Measurements from ENCODE around the gene KLHL2. TPM values are rescaled to one million over a fixed set of nuclear protein-coding genes. Genes with fewer than 3 reads are reported as not detected.

The KLHL2 gene
- total and polyA plus RNA-seq, 9 of the 15 experiments (the other 6 are each of a cell fraction or from before 2014, with no cell fraction given), result 2.5 to 11.3 (median 6.1) TPM

- TF ChIP-seq CTCF (IDR thresholded peaks at IDR 0.05 in 2 of 3, conservative IDR thresholded peaks at IDR 0.05 in 1 of 3; ENCODE audit: insufficient read depth in 2 of 3, low read depth in 1 of 3, low read length in 3 of 3), result peak in 2 of 3 experiments; percentile 24 to 25; a peak in 2 of 6 replicates
- 0 out of 2 replicates have a peak, but pooled peaks have one; percentile 17 for TF ChIP-seq BHLHE40 (IDR thresholded peaks at IDR 0.05; ENCODE audit: low read length)
- TF ChIP-seq SMAD1 (IDR thresholded peaks at IDR 0.05; ENCODE audit: low read depth, low read length, partially characterized antibody), result no peak
- no peak for TF ChIP-seq ZNF165 (CRISPR knock-in tag; IDR thresholded peaks at IDR 0.05; ENCODE audit: borderline replicate concordance)
- no peak for TF ChIP-seq SNAPC5 (CRISPR knock-in tag; IDR thresholded peaks at IDR 0.05)
- TF ChIP-seq ZEB2 (IDR thresholded peaks at IDR 0.05), result 0 out of 2 replicates have a peak, but pooled peaks have one; percentile 25
- peak; percentile 54; the same call in 1 of the 2 replicates for TF ChIP-seq KHSRP (IDR thresholded peaks at IDR 0.05)
- TF ChIP-seq BRCA1 (IDR thresholded peaks at IDR 0.05), result no peak
- no peak for TF ChIP-seq BRCA1 (CRISPR knock-in tag; IDR thresholded peaks at IDR 0.05)
- no peak for TF ChIP-seq NCOA1 (IDR thresholded peaks at IDR 0.05; ENCODE audit: low read depth)
- no peak for TF ChIP-seq ZNF444 (CRISPR knock-in tag; IDR thresholded peaks at IDR 0.05)
- no peak for TF ChIP-seq ZNF408 (CRISPR knock-in tag; IDR thresholded peaks at IDR 0.05; ENCODE audit: low read depth)
- TF ChIP-seq ILF3 (IDR thresholded peaks at IDR 0.05; ENCODE audit: borderline replicate concordance), result peak; percentile 80
- peak; percentile 49 for TF ChIP-seq E2F8 (IDR thresholded peaks at IDR 0.05; ENCODE audit: low read depth, partially characterized antibody)
- TF ChIP-seq ZNF224 (CRISPR knock-in tag; IDR thresholded peaks at IDR 0.05), result no peak
- no peak for TF ChIP-seq CREB3 (tag; conservative IDR thresholded peaks at IDR 0.05; ENCODE audit: low read depth)
- TF ChIP-seq SIN3A (IDR thresholded peaks at IDR 0.05; ENCODE audit: borderline replicate concordance in 2 of 2, control insufficient read depth in 1 of 2, low read depth in 2 of 2, low read length in 2 of 2), result no peak
- no peak for TF ChIP-seq ZNF232 (CRISPR knock-in tag; IDR thresholded peaks at IDR 0.05)
- TF ChIP-seq SAFB (IDR thresholded peaks at IDR 0.05; ENCODE audit: borderline replicate concordance, low read depth, low read length), result no peak
- peak in 1 of 2 experiments; percentile 22; a peak in 1 of 4 replicates for TF ChIP-seq RAD21 (CRISPR knock-in tag; conservative IDR thresholded peaks at IDR 0.05 in 1 of 2, IDR thresholded peaks at IDR 0.05 in 1 of 2)
- TF ChIP-seq CCNT2 (IDR thresholded peaks at IDR 0.05; ENCODE audit: borderline replicate concordance, extremely low read depth, insufficient read length, low read depth, low read length), result peak; percentile 46
Observed at GRCh38 chr4:165343353-165344191, 136.2 kb downstream of the KLHL2 start (continued).
